ENCODE data around the gene AP1S2.
"Not testable (repeated sequence)": the region's sequence is repeated elsewhere in the genome, so short reads cannot be mapped to it uniquely, and the experiment has no call there.

Gene AP1S2

DNA sequence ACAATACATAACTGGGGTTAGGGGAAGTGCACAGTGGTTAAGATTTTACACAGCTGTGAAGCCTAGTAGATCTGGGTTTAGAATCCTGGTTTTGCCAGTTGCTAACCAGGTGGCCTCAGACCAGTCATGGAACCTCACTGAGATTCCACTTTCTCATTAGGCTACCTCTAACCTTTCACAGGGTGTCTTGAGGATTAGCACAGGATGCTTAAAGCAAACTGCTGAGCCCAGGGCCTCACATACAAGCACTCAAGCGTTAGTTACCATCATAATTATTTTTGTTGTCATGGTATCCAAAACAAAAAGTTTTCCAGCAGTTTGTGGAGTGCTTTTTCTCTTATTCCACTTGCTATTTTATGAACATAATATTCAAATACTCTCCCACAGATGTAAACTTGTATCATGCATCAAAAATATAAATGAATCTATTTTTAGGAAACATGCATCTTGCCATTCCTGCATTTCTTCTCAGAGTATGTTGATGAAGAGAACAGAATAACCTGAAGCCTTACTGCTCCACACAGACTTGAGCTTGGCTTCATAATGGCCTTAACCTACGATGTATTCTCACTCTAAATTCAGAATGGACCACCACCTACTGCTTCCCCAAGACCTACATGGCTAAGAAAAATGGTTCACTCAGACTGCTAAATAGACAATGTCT lies 12.6 kb downstream of the AP1S2 start:
- no peak overlapping the region for H3K4me3 ChIP-seq (ENCODE audit: low read depth, low read length)
- TF ChIP-seq, protein P1, sequence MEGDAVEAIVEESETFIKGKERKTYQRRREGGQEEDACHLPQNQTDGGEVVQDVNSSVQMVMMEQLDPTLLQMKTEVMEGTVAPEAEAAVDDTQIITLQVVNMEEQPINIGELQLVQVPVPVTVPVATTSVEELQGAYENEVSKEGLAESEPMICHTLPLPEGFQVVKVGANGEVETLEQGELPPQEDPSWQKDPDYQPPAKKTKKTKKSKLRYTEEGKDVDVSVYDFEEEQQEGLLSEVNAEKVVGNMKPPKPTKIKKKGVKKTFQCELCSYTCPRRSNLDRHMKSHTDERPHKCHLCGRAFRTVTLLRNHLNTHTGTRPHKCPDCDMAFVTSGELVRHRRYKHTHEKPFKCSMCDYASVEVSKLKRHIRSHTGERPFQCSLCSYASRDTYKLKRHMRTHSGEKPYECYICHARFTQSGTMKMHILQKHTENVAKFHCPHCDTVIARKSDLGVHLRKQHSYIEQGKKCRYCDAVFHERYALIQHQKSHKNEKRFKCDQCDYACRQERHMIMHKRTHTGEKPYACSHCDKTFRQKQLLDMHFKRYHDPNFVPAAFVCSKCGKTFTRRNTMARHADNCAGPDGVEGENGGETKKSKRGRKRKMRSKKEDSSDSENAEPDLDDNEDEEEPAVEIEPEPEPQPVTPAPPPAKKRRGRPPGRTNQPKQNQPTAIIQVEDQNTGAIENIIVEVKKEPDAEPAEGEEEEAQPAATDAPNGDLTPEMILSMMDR (conservative IDR thresholded peaks at IDR 0.05; ENCODE audit: low read depth, low read length): no peak

DNA sequence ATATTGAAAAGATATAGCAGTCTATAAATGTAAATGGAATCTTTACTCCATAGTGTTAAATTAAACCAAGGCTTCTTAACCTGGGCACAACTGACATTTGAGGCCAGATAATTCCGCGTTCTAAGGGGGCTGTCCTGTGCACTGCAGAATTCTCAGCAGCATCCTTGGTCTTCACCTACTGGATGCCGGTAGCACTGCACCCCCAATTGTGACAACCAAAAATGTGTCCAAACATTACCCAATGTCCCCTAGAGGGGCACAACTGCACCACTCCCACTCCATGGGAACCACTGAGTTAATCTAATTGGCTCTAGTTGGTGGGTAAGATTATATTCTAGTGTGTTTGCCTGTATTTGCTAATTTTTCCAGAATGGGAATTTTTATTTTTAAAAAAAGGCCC lies 16.6 kb downstream of the AP1S2 start:
- no peak overlapping the region for H3K4me3 ChIP-seq (ENCODE audit: low read depth, low read length)
- no peak for DNase-seq (ENCODE audit: low read depth)

More for the DNA sequence above, 12.6 kb downstream of the AP1S2 start:
- no peak for DNase-seq (ENCODE audit: low read depth)

DNA sequence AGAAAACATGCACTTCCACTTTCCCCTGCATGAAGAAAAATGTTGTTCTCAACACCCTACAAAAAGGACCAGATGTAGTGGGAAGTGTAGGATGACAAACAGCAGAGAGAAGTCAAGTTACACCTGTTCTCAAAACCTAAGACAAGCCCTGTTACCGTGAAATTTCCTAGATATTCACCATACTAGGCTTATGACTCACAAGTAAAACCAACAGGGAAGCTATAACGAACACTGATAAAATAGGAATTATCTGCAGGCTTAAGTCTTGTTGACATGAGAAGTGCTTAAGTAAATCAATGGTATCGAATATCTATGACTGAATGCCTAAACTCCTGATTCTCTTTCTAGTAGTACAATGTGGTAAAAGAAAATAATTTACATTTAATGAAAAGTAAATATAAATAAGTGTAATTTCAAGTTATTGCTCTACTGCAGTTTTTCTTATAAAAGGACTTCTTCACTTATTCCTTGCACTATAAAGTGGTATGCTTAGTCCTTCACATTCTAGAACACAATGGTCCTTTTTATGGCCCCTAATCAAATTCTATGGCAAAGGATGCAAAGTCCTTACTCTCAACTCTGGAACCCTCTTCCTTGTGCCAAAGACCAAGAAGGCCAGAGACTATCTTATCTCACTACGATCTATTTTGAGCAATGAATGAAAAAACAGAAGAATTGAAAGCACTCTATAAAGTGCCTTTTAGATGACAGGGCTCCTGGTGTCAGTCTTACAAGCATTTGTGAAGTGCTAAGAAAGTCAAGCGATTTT lies 19.6 kb downstream of the AP1S2 start:
- TF ChIP-seq, protein P1 (conservative IDR thresholded peaks at IDR 0.05; ENCODE audit: low read depth, low read length): no peak
- peak; percentile 40 for DNase-seq (ENCODE audit: low read depth)
- H3K4me3 ChIP-seq (ENCODE audit: low read depth, low read length): no peak overlapping the region

More for the DNA sequence above, 16.6 kb downstream of the AP1S2 start:
- TF ChIP-seq, protein P1 (conservative IDR thresholded peaks at IDR 0.05; ENCODE audit: low read depth, low read length): peak; percentile 25

DNA sequence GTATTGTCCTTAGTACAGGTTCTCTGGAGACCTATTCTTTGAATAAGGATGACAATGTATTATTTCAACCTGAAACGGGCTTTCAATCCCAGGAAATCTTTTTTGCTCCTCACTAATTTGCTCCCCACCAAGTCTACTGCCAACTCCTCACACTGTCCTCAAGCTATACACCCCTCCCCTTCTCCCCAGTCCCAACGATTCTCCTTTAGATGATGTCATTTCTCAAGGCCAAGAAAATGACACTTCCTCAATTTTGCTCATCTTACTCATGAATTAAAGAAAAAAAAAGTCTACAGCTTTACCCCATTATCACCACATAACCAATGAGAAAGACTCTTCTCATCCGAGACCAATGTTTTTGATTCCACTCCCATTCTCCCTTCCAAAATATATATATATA lies 20.6 kb downstream of the AP1S2 start:
- TF ChIP-seq, protein P1 (conservative IDR thresholded peaks at IDR 0.05; ENCODE audit: low read depth, low read length): no peak
- no peak overlapping the region for H3K4me3 ChIP-seq (ENCODE audit: low read depth, low read length)
- no peak for DNase-seq (ENCODE audit: low read depth)

DNA sequence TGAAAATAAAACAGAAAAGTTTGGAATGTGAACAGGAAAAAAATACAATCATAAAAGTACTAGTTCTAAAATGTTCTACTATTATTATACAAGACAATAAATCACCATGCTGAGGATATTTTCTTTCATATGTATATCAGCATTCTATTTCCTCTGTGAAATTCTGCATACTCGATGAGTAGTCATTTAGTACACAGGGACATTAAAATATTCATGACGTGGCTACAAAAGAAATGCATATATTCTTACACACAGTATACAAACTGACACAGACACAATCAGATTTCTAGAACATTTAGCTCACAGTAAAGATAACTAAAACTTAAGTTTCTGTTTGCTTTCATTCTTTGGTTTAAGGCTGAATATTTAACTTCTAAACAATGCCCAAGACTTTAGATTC lies 23.3 kb downstream of the AP1S2 start:
- H3K4me3 ChIP-seq (ENCODE audit: low read depth, low read length); DNase-seq (ENCODE audit: low read depth): not testable (repeated sequence)

DNA sequence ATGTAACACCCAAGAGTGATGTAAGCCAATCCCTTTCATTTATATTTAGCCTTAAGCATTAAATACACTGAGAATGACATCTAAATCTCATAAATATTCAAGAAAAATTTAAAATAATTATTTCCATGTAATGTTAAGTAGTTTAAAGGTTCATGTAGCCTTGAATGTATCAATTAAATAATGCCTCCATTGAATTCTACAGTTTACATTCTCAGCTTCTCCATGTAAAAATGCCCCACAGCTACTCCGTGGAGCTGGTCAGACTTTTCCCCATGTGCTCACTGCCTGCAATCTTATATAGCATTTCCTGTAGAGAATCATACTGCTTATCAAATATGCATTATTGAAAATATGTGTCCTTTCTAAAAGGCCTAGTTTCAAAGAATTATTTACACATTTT lies 25.4 kb downstream of the AP1S2 start:
- no peak overlapping the region for H3K4me3 ChIP-seq (ENCODE audit: low read depth, low read length)
- no peak for DNase-seq (ENCODE audit: low read depth)
- TF ChIP-seq, protein P1 (conservative IDR thresholded peaks at IDR 0.05; ENCODE audit: low read depth, low read length): no peak

DNA sequence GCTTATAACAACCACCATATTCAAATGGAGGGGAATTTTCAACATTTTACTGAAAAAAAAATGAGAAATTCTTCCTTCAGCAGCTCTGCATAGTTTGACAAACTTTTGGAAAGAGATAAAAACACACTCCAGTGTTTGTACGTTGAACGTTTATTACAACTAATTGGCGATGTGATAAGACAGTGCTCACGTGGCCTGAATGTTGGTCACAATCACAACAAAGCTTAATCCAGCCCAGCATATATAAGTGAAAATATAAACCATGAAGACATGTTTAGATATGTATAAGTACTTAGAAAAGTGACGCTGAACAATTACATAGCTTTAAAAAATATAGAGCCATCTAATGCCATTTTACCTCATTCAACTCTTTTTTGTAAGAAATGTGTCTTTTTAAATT lies 28.7 kb downstream of the AP1S2 start:
- TF ChIP-seq, protein P1 (conservative IDR thresholded peaks at IDR 0.05; ENCODE audit: low read depth, low read length): no peak
- DNase-seq (ENCODE audit: low read depth): no peak
- H3K4me3 ChIP-seq (ENCODE audit: low read depth, low read length): no peak overlapping the region

All from choroid plexus epithelial cell (primary cell).